Thyroid gland (tissue), 4 donors: Measurements from ENCODE around the gene DGKA.

Experiments used
- CTCF ChIP-seq, 6 experiments: fragments of 200-600 bp in 3 of 6; fragments of 450-650 bp in 3 of 6; sonication (generic) in 3 of 6; IDR thresholded peaks; one replicate each; pipeline ENCODE4 v1.5.1; 2016 to 2019; ENCODE audit warnings: antibody characterized with exemption in 6 of 6, mild to moderate bottlenecking in 2 of 6, inconsistent platforms in 1 of 6, moderate library complexity in 1 of 6
- POLR2A ChIP-seq, 2 donors: fragments of 450-650 bp; IDR thresholded peaks; one replicate each; pipeline ENCODE4 v1.6.1; 2017; ENCODE audit warnings: antibody characterized with exemption in 2 of 2, mild to moderate bottlenecking in 2 of 2, moderate library complexity in 1 of 2

GRCh38 chr12:55972911-55973598, 42.1 kb downstream of the DGKA start:
- no peak for TF ChIP-seq CTCF (IDR thresholded peaks at IDR 0.05)
- peak in 1 of 2 donors; percentile 67 for TF ChIP-seq POLR2A (IDR thresholded peaks at IDR 0.05)
